ENCODE results near the gene KRTAP13-4. TPM values are rescaled to one million over a fixed set of nuclear protein-coding genes. Genes with fewer than 3 reads are reported as not detected.

KRTAP13-4 gene
- polyA plus RNA-seq, 1 donor, result not detected

Other genes with a start within 250 kb of the KRTAP13-4 start
- not detected for gene CLDN8, start 214.1 kb upstream of the KRTAP13-4 start, polyA plus RNA-seq (ENCODE audit: insufficient read length)
- not detected for gene KRTAP24-1, start 147.3 kb upstream of the KRTAP13-4 start, polyA plus RNA-seq (ENCODE audit: insufficient read length)
- gene KRTAP25-1, start 140.7 kb upstream of the KRTAP13-4 start, polyA plus RNA-seq (ENCODE audit: insufficient read length), result not detected
- not detected for gene KRTAP26-1, start 109.9 kb upstream of the KRTAP13-4 start, polyA plus RNA-seq (ENCODE audit: insufficient read length)
- gene KRTAP27-1, start 92.5 kb upstream of the KRTAP13-4 start, polyA plus RNA-seq (ENCODE audit: insufficient read length), result not detected
- not detected for gene KRTAP23-1, start 81.6 kb upstream of the KRTAP13-4 start, polyA plus RNA-seq (ENCODE audit: insufficient read length)
- gene KRTAP13-2, start 57.9 kb upstream of the KRTAP13-4 start, polyA plus RNA-seq (ENCODE audit: insufficient read length), result not detected
- gene KRTAP13-1, start 34.2 kb upstream of the KRTAP13-4 start, polyA plus RNA-seq (ENCODE audit: insufficient read length), result not detected
- gene KRTAP13-3, start 4.3 kb upstream of the KRTAP13-4 start, polyA plus RNA-seq (ENCODE audit: insufficient read length), result not detected
- gene KRTAP15-1, start 10.1 kb downstream of the KRTAP13-4 start, polyA plus RNA-seq (ENCODE audit: insufficient read length), result not detected
- not detected for gene KRTAP19-1, start 50.1 kb downstream of the KRTAP13-4 start, polyA plus RNA-seq (ENCODE audit: insufficient read length)
- gene KRTAP19-2, start 57.2 kb downstream of the KRTAP13-4 start, polyA plus RNA-seq (ENCODE audit: insufficient read length), result not detected
- gene KRTAP19-3, start 61.8 kb downstream of the KRTAP13-4 start, polyA plus RNA-seq (ENCODE audit: insufficient read length), result not detected
- gene KRTAP19-4, start 66.9 kb downstream of the KRTAP13-4 start, polyA plus RNA-seq (ENCODE audit: insufficient read length), result not detected
- not detected for gene KRTAP19-5, start 71.9 kb downstream of the KRTAP13-4 start, polyA plus RNA-seq (ENCODE audit: insufficient read length)
- gene KRTAP19-6, start 111.6 kb downstream of the KRTAP13-4 start, polyA plus RNA-seq (ENCODE audit: insufficient read length), result not detected
- gene KRTAP19-7, start 131.1 kb downstream of the KRTAP13-4 start, polyA plus RNA-seq (ENCODE audit: insufficient read length), result not detected
- not detected for gene KRTAP22-2, start 160.2 kb downstream of the KRTAP13-4 start, polyA plus RNA-seq (ENCODE audit: insufficient read length)
- gene KRTAP6-3, start 162.2 kb downstream of the KRTAP13-4 start, polyA plus RNA-seq (ENCODE audit: insufficient read length), result not detected
- not detected for gene KRTAP6-2, start 168.7 kb downstream of the KRTAP13-4 start, polyA plus RNA-seq (ENCODE audit: insufficient read length)
- gene KRTAP22-1, start 170.9 kb downstream of the KRTAP13-4 start, polyA plus RNA-seq (ENCODE audit: insufficient read length), result not detected
- gene KRTAP6-1, start 183.7 kb downstream of the KRTAP13-4 start, polyA plus RNA-seq (ENCODE audit: insufficient read length), result not detected
- gene KRTAP20-1, start 186.2 kb downstream of the KRTAP13-4 start, polyA plus RNA-seq (ENCODE audit: insufficient read length), result not detected
- not detected for gene KRTAP20-4, start 190.4 kb downstream of the KRTAP13-4 start, polyA plus RNA-seq (ENCODE audit: insufficient read length)
- gene KRTAP20-2, start 205.0 kb downstream of the KRTAP13-4 start, polyA plus RNA-seq (ENCODE audit: insufficient read length), result not detected
- gene KRTAP20-3, start 212.6 kb downstream of the KRTAP13-4 start, polyA plus RNA-seq (ENCODE audit: insufficient read length), result not detected

All from hindlimb muscle (tissue), 1 donor.